Nephron progenitor cell (in vitro differentiated cells): ENCODE data around the gene MSANTD2.

Experiments
- DNase-seq: peaks from one replicate; pipeline ENCODE4 v3.0.0; 2021
- H3K27ac Mint-ChIP-seq: 2 replicates; pipeline ENCODE4 v1.8.0; 2021; ENCODE audit warnings: mild to moderate bottlenecking, moderate library complexity, mixed read lengths
- H3K27me3 Mint-ChIP-seq: 2 replicates; pipeline ENCODE4 v1.8.0; 2021; ENCODE audit warnings: mild to moderate bottlenecking, low read depth, mixed read lengths; ENCODE audit not compliant: poor library complexity
- H3K36me3 Mint-ChIP-seq: 2 replicates; pipeline ENCODE4 v1.8.0; 2021; ENCODE audit warnings: low read depth, mixed read lengths
- H3K4me1 Mint-ChIP-seq: 2 replicates; pipeline ENCODE4 v1.8.0; 2021; ENCODE audit warnings: mixed read lengths
- H3K4me3 Mint-ChIP-seq: 2 replicates; pipeline ENCODE4 v1.8.0; 2021; ENCODE audit warnings: mild to moderate bottlenecking, moderate library complexity, mixed read lengths
- H3K9me3 Mint-ChIP-seq: 2 replicates; pipeline ENCODE4 v1.8.0; 2021; ENCODE audit warnings: mild to moderate bottlenecking, moderate library complexity, mixed read lengths
- TF ChIP-seq, protein P1 (sequence below): fragments of 200-600 bp; sonication (generic); IDR thresholded peaks from 2 replicates; pipeline ENCODE4 v1.5.0; 2021; ENCODE audit warnings: antibody characterized with exemption

MSANTD2 gene

DNA sequence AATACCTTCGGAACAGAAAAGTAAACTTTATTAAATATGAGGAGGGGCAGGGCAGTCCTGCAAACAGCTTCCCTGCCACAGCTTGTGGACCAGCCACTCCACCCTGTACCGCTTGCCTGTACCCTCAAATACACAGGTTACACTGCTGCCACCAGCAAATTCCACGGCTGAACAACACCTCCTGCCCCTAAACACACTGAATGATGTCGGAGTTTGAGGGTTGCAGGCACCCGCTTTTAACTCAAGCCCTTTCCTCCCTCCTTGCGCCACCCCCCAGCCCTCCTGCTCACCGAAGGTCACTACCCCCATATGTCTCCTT is 52.1 kb downstream of the MSANTD2 start:
- DNase-seq = no peak
- peaks cover 26% of the 10 kb centered on the region for H3K4me1 Mint-ChIP-seq
- peaks cover 100% of the 10 kb centered on the region for H3K27me3 Mint-ChIP-seq
- peaks cover 5% of the 10 kb centered on the region for H3K9me3 Mint-ChIP-seq
- TF ChIP-seq, protein P1, sequence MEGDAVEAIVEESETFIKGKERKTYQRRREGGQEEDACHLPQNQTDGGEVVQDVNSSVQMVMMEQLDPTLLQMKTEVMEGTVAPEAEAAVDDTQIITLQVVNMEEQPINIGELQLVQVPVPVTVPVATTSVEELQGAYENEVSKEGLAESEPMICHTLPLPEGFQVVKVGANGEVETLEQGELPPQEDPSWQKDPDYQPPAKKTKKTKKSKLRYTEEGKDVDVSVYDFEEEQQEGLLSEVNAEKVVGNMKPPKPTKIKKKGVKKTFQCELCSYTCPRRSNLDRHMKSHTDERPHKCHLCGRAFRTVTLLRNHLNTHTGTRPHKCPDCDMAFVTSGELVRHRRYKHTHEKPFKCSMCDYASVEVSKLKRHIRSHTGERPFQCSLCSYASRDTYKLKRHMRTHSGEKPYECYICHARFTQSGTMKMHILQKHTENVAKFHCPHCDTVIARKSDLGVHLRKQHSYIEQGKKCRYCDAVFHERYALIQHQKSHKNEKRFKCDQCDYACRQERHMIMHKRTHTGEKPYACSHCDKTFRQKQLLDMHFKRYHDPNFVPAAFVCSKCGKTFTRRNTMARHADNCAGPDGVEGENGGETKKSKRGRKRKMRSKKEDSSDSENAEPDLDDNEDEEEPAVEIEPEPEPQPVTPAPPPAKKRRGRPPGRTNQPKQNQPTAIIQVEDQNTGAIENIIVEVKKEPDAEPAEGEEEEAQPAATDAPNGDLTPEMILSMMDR = no peak
- H3K27ac Mint-ChIP-seq = no peak overlapping the region
- H3K36me3 Mint-ChIP-seq = no peaks in the 10 kb centered on the region
- no peak overlapping the region for H3K4me3 Mint-ChIP-seq

DNA sequence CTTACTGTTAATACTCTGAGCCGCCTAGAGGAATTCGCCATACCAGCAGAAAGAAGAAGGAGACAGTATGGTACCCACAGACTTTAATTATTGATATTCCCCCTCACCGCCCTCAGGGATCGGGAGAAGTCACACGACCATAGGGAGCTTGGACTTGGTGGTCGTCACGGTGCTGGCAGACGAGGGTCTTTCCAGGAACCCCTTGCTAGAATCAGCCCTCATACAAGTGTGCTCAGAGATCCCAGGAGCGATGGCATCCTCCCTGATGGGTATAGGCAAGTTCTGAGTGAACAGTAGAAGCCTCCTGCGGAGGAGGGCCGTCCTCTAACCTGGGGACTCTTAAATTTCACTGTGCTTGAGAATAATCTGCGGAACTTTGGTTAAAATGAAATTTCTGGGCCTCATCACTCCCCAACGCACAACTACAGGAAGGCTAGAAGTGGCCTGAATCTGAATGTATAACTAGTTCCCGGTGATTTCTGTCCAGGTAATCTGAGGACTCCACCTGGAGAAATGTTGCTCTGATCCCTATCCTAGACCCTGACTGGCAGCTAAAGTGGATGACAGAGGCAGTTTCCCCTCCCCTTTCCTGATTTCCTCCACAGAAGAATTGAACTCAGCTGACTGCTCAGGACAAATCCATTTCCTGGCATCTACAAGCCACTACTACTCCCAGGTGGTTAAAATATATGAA is 52.7 kb downstream of the MSANTD2 start:
- DNase-seq = no peak
- peaks cover 23% of the 10 kb centered on the region for H3K4me1 Mint-ChIP-seq
- TF ChIP-seq, protein P1 = no peak
- peaks cover 5% of the 10 kb centered on the region for H3K9me3 Mint-ChIP-seq
- H3K4me3 Mint-ChIP-seq = peak overlapping the region; percentile 80
- peaks cover 100% of the 10 kb centered on the region for H3K27me3 Mint-ChIP-seq
- no peak overlapping the region for H3K27ac Mint-ChIP-seq
- H3K36me3 Mint-ChIP-seq = no peaks in the 10 kb centered on the region

DNA sequence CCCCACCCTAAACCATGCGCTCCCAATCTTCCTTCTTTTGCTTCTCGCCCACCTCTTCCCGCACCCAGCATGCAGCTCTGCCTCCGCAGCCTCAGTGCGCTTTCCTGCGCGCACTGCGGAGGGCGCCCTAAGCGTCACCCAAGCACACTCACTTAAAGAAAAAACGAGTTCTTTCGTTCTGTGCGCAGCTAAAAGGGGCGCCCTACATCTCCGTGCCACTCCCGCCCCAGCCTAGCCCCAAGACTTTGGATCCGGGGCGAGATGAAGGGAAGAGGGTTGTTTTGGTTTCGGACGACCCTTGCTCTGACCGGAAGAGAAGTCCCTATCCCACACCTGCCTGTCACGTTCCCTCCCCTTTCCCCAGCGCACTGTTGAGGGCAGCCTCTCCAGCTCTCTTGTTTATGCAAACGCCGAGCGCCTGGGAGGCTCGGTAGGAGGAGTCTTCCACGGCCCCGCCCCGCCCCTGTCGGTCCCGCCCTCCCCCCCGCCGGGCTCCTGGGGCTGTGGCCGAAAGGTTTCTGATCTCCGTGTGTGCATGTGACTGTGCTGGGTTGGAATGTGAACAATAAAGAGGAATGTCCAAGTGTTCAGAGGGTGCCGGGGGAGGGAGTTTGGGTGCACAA is 53.5 kb downstream of the MSANTD2 start:
- peak overlapping the region; percentile 80 for H3K4me3 Mint-ChIP-seq
- H3K9me3 Mint-ChIP-seq = peaks cover 5% of the 10 kb centered on the region
- no peaks in the 10 kb centered on the region for H3K36me3 Mint-ChIP-seq
- DNase-seq = peak; percentile 77
- H3K27me3 Mint-ChIP-seq = peaks cover 100% of the 10 kb centered on the region
- TF ChIP-seq, protein P1 = no peak
- H3K4me1 Mint-ChIP-seq = peaks cover 20% of the 10 kb centered on the region
- H3K27ac Mint-ChIP-seq = no peak overlapping the region

DNA sequence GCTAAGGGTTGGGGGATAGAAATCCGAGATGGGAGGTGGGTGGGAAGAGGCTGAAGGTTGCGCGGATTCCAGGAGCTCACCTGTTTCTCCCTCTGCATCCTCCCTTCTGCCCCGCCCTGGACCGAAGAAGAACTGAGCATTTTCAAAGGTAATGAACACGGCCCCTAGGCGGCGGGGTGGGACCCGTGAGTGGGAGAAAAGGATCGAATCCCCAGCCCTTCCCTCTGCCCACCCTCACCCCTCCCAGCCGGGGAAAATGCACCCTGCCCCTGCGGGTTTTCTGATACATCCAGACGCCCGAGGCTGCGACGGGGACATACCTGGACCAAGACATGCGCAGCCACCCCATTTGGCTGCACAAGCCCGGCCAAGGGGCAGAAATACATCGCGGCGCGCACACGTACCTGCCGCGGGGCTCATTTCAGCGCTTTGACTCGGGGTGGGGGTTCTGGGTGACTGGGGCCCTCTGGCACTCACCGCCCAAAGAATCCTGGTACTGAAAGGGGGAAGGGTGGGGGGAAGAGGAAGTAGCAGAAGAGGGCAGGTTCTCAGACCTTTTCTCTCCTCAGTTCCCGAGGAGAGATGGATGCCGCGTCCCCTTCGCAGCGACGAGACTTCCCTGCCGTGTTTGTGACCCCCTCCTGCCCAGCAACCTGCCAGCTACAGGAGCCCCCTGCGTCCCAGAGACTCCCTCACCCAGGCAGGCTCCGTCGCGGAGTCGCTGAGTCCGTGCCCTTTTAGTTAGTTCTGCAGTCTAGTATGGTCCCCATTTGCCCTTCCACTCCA is 54.2 kb downstream of the MSANTD2 start:
- Mint-ChIP-seq H3K4me3 (peak overlapping the region; percentile 80), H3K27me3 (peaks cover 100% of the 10 kb centered on the region), H3K4me1 (peaks cover 27% of the 10 kb centered on the region), H3K9me3 (peaks cover 5% of the 10 kb centered on the region), H3K36me3 (no peaks in the 10 kb centered on the region), H3K27ac (no peak overlapping the region)
- TF ChIP-seq, protein P1 = no peak
- DNase-seq = no peak

DNA sequence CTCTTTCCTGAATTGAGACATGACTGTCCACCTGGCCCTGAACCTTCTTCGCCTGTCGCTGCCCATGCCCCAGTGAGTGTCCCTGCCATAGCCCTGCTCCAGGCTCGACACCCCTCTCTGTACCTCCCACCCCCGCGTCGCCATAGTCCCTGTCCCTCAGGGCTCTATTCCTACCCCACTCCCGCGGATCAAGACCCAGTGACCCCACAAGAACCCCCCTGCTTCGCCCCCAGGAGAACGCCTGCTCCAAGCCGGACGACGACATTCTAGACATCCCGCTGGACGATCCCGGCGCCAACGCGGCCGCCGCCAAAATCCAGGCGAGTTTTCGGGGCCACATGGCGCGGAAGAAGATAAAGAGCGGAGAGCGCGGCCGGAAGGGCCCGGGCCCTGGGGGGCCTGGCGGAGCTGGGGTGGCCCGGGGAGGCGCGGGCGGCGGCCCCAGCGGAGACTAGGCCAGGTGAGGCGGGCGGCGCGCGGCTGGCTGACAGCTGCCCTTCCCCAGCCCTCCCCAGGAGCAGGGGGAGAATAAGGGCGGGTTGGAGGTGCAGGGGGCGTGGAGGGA is 54.9 kb downstream of the MSANTD2 start:
- Mint-ChIP-seq H3K4me1 (peaks cover 34% of the 10 kb centered on the region), H3K36me3 (no peaks in the 10 kb centered on the region), H3K27me3 (peaks cover 100% of the 10 kb centered on the region), H3K9me3 (peaks cover 4% of the 10 kb centered on the region), H3K4me3 (peak overlapping the region; percentile 67), H3K27ac (no peak overlapping the region)
- TF ChIP-seq, protein P1 = no peak
- DNase-seq = no peak
